Chondrocyte (in vitro differentiated cells): ENCODE results near the gene SANBR. TPM values are rescaled to one million over a fixed set of nuclear protein-coding genes. Genes with fewer than 3 reads are reported as not detected.

ENCODE experiments used
- DNase-seq: peaks from one replicate; pipeline ENCODE4 v3.0.0; 2021; ENCODE audit warnings: mixed read lengths, low spot score
- H3K27ac Mint-ChIP-seq: one replicate; pipeline ENCODE4 v1.8.0; 2021; ENCODE audit warnings: mild to moderate bottlenecking, moderate library complexity, mixed read lengths; ENCODE audit not compliant: unreplicated experiment
- H3K27me3 Mint-ChIP-seq: 2 replicates; pipeline ENCODE4 v1.8.0; 2021; ENCODE audit warnings: low read depth, mixed read lengths
- H3K36me3 Mint-ChIP-seq: 2 replicates; pipeline ENCODE4 v1.8.0; 2021; ENCODE audit warnings: low read depth, mixed read lengths
- H3K4me1 Mint-ChIP-seq: 2 replicates; pipeline ENCODE4 v1.8.0; 2021; ENCODE audit warnings: low read depth, mild to moderate bottlenecking, mixed read lengths
- H3K4me3 Mint-ChIP-seq: one replicate; pipeline ENCODE4 v1.8.0; 2021; ENCODE audit warnings: mild to moderate bottlenecking, moderate library complexity, mixed read lengths; ENCODE audit not compliant: unreplicated experiment
- H3K9me3 Mint-ChIP-seq: 2 replicates; pipeline ENCODE4 v1.8.0; 2021; ENCODE audit warnings: low read depth, mixed read lengths
- CTCF ChIP-seq: fragments of 200-600 bp; sonication (generic); IDR thresholded peaks from 2 replicates; pipeline ENCODE4 v1.5.0; 2021; ENCODE audit warnings: antibody characterized with exemption, mild to moderate bottlenecking, moderate library complexity
- total RNA-seq: library from RNA; stranded (reverse); gene quantifications from 3 replicates; pipeline ENCODE4 v1.2.1, GENCODE V29; 2021

The SANBR gene
- total RNA-seq, 1 donor from 2014 or later, result 12.1 TPM

- Mint-ChIP-seq H3K9me3 (no peaks in the 10 kb centered on the region), H3K36me3 (peaks cover 11% of the 10 kb centered on the region), H3K27ac (no peak overlapping the region), H3K4me1 (no peaks in the 10 kb centered on the region), H3K4me3 (no peak overlapping the region), H3K27me3 (no peaks in the 10 kb centered on the region)
- no peak for DNase-seq
- TF ChIP-seq CTCF, result no peak
These were observed 35.1 kb downstream of the SANBR start for GRCh38 chr2:61100801-61101200.

GRCh38 chr2:61109291-61109690, 43.6 kb downstream of the SANBR start:
- Mint-ChIP-seq H3K4me1 (no peaks in the 10 kb centered on the region), H3K27me3 (no peaks in the 10 kb centered on the region), H3K4me3 (no peak overlapping the region), H3K36me3 (peaks cover 29% of the 10 kb centered on the region), H3K9me3 (peaks cover 5% of the 10 kb centered on the region), H3K27ac (no peak overlapping the region)
- TF ChIP-seq CTCF, result no peak
- DNase-seq, result no peak

GRCh38 chr2:61111708-61112107, 46.0 kb downstream of the SANBR start:
- Mint-ChIP-seq H3K4me3 (no peak overlapping the region), H3K27me3 (no peaks in the 10 kb centered on the region), H3K27ac (no peak overlapping the region), H3K9me3 (peaks cover 5% of the 10 kb centered on the region), H3K4me1 (no peaks in the 10 kb centered on the region), H3K36me3 (peaks cover 30% of the 10 kb centered on the region)
- no peak for DNase-seq
- TF ChIP-seq CTCF, result no peak

GRCh38 chr2:61114147-61114546, 48.5 kb downstream of the SANBR start:
- H3K4me3 Mint-ChIP-seq, result no peak overlapping the region
- TF ChIP-seq CTCF, result no peak
- H3K4me1 Mint-ChIP-seq, result no peaks in the 10 kb centered on the region
- peaks cover 33% of the 10 kb centered on the region for H3K36me3 Mint-ChIP-seq
- H3K27me3 Mint-ChIP-seq, result no peaks in the 10 kb centered on the region
- peaks cover 5% of the 10 kb centered on the region for H3K9me3 Mint-ChIP-seq
- H3K27ac Mint-ChIP-seq, result no peak overlapping the region
- no peak for DNase-seq

Other genes with a start within 250 kb of the SANBR start
- gene REL, start 184.3 kb upstream of the SANBR start, total RNA-seq, result 4.9 to 6.8 TPM (median 5.4 TPM) in 3 replicates
- 22.6 to 25.0 TPM (median 23.0 TPM) in 3 replicates for gene PEX13, start 48.2 kb upstream of the SANBR start, total RNA-seq
- 5.1 to 7.9 TPM (median 5.7 TPM) in 3 replicates for gene PUS10, start 47.6 kb upstream of the SANBR start, total RNA-seq
- 5.6 to 10.4 TPM (median 9.7 TPM) in 3 replicates for gene C2orf74, start 96.3 kb downstream of the SANBR start, total RNA-seq